Endothelial cell of umbilical vein (primary cell): ENCODE results near the gene CFAP210. TPM values are rescaled to one million over a fixed set of nuclear protein-coding genes. Genes with fewer than 3 reads are reported as not detected.

Source experiments
- BruUV-seq: library from RNA; stranded (reverse); fragments of 400-500 nt; replicated peaks from 2 replicates; lab custom pipeline; 2021; lab: Mats Ljungman, UMichigan
- CTCF ChIA-PET: fragments of 300-600, 350-600 bp; sonication (Branson Sonifier 250); formaldehyde crosslinking; loops from one replicate; lab custom pipeline; 2021; ENCODE audit warnings: antibody characterized with exemption, inconsistent platforms; lab: Charles Lee
- POLR2A ChIA-PET: fragments of 300-600, 350-600 bp; sonication (Branson Sonifier 250); formaldehyde crosslinking; loops from one replicate; lab custom pipeline; 2021; ENCODE audit warnings: antibody characterized with exemption, inconsistent platforms; lab: Charles Lee
- DNase-seq: peaks from one replicate; pipeline ENCODE4 v3.0.0-alpha.2; 2011; ENCODE audit warnings: low read depth, low spot score
- FAIRE-seq: peaks from 2 replicates; lab custom pipeline; 2011; peaks lifted over from hg19 to GRCh38; lab: Jason Lieb, UNC
- H2AFZ ChIP-seq: 2 replicates; pipeline ENCODE4 v1.6.0; 2012; ENCODE audit warnings: low read depth, low read length, control low read depth, inconsistent platforms
- H3K27ac ChIP-seq: 2 replicates; pipeline ENCODE4 v1.5.1; 2011; ENCODE audit warnings: low read depth, mild to moderate bottlenecking, control low read depth, low read length, moderate library complexity; ENCODE audit not compliant: insufficient read depth
- H3K27me3 ChIP-seq, 2 experiments: 2 replicates each; pipeline versions ENCODE4 v1.6.0 to v1.6.1; 2011; ENCODE audit warnings: low read length in 2 of 2, mixed read lengths in 1 of 2; ENCODE audit not compliant: control insufficient read depth in 2 of 2, insufficient read depth in 2 of 2
- H3K36me3 ChIP-seq, 2 experiments: 2 replicates in 1 of 2; 3 replicates in 1 of 2; pipeline ENCODE4 v1.5.1; 2011; ENCODE audit warnings: low read length in 2 of 2, mild to moderate bottlenecking in 1 of 2, moderate library complexity in 1 of 2; ENCODE audit not compliant: control insufficient read depth in 2 of 2, insufficient read depth in 2 of 2; ENCODE audit errors: extremely low read depth in 1 of 2
- H3K4me1 ChIP-seq: 3 replicates; pipeline ENCODE4 v1.5.1; 2011; ENCODE audit warnings: mild to moderate bottlenecking, low read length; ENCODE audit not compliant: control insufficient read depth, insufficient read depth; ENCODE audit errors: extremely low read depth
- H3K4me2 ChIP-seq: 2 replicates; pipeline ENCODE4 v1.6.1; 2011; ENCODE audit warnings: low read length, control low read depth, mixed read lengths; ENCODE audit not compliant: insufficient read depth
- H3K4me3 ChIP-seq, 3 experiments: fragments of 200-600 bp in 1 of 3; sonication (generic), shearing (Covaris generic) in 1 of 3; replicated peaks in 1 of 3; 2 replicates each; pipeline ENCODE4 v1.5.1; 2011 to 2016; ENCODE audit warnings: control low read depth in 3 of 3, low read length in 3 of 3, mild to moderate bottlenecking in 2 of 3, inconsistent platforms in 1 of 3, low read depth in 1 of 3, moderate library complexity in 1 of 3; ENCODE audit not compliant: insufficient read depth in 1 of 3
- H3K79me2 ChIP-seq: 2 replicates; pipeline ENCODE4 v1.6.0; 2012; ENCODE audit warnings: low read length, inconsistent platforms; ENCODE audit not compliant: control insufficient read depth, insufficient read depth
- H3K9ac ChIP-seq: replicated peaks from 2 replicates; pipeline ENCODE3; 2011; ENCODE audit warnings: low read length, control low read depth; ENCODE audit not compliant: insufficient read depth; ENCODE audit errors: extremely low read depth
- H3K9me1 ChIP-seq: replicated peaks from 3 replicates; pipeline ENCODE4 v1.6.0; 2011; ENCODE audit warnings: mild to moderate bottlenecking, low read length; ENCODE audit not compliant: control insufficient read depth, insufficient read depth; ENCODE audit errors: extremely low read depth
- H3K9me3 ChIP-seq: replicated peaks from 2 replicates; pipeline ENCODE4 v1.5.1; 2012; ENCODE audit warnings: low read length, inconsistent platforms; ENCODE audit not compliant: control insufficient read depth, insufficient read depth
- H4K20me1 ChIP-seq: replicated peaks from 2 replicates; pipeline ENCODE3; 2011; ENCODE audit warnings: mild to moderate bottlenecking, low read length; ENCODE audit not compliant: control insufficient read depth, insufficient read depth; ENCODE audit errors: extremely low read depth
- CTCF ChIP-seq, 2 donors: IDR thresholded peaks; 1 replicate in 1 of 2; 2 replicates in 1 of 2; pipeline ENCODE4 v1.5.1; 2011; ENCODE audit warnings: low read length in 2 of 2, mild to moderate bottlenecking in 2 of 2, moderate library complexity in 2 of 2, control low read depth in 1 of 2, inconsistent platforms in 1 of 2, low read depth in 1 of 2; ENCODE audit not compliant: insufficient read depth in 1 of 2; ENCODE audit errors: extremely low read depth in 1 of 2
- EZH2 ChIP-seq: IDR thresholded peaks from 2 replicates; pipeline ENCODE4 v1.6.1; 2012; ENCODE audit warnings: borderline replicate concordance, low read depth, mild to moderate bottlenecking, moderate library complexity, low read length, inconsistent platforms; ENCODE audit not compliant: severe bottlenecking
- GATA2 ChIP-seq: IDR thresholded peaks from 2 replicates; pipeline ENCODE4 v1.7.0; 2011; ENCODE audit warnings: low read depth, mild to moderate bottlenecking, moderate library complexity, mixed read lengths, low read length; ENCODE audit not compliant: insufficient read length, insufficient read depth
- MYC ChIP-seq: IDR thresholded peaks from one replicate; pipeline ENCODE4 v1.6.1; 2011; ENCODE audit warnings: mild to moderate bottlenecking, low read depth, low read length
- POLR2A ChIP-seq: IDR thresholded peaks from 2 replicates; pipeline ENCODE4 v1.6.1; 2012; ENCODE audit warnings: low read depth, mild to moderate bottlenecking, control low read depth, low read length
- dilution Hi-C: fragments of 300-500 bp; cut with MboI; formaldehyde crosslinking; loops from one replicate; pipeline ENCODE4 v1.15.0; 2019; ENCODE audit warnings: low sequenced_read_pairs; ENCODE audit not compliant: extremely low pct_ligation_motif_present
- intact Hi-C: fragments of 100-400 bp; cut with micrococcal nuclease; formaldehyde crosslinking; loops from one replicate; pipeline ENCODE4 v1.10.0; 2022
- polyA plus RNA-seq, 4 experiments: library from polyadenylated mRNA; depleted of rRNA in 3 of 4; stranded (reverse) in 3 of 4; unstranded in 1 of 4; fragments of >200 nt; gene quantifications; 2 replicates each; pipeline versions ENCODE4 v1.2.1 to v1.2.3, GENCODE V29; 2011 to 2012; ENCODE audit warnings: missing spikeins in 1 of 4
- total RNA-seq: library from RNA; stranded (reverse); gene quantifications from 2 replicates; pipeline ENCODE4 v1.2.3, GENCODE V29; 2021

The CFAP210 gene
- total and polyA plus RNA-seq, 2 donors (not counting 3 experiments of a cell fraction or from before 2014, with no cell fraction given), result not detected

- Histone ChIP-seq H3K9me3 (no peaks in the 10 kb centered on the region), H3K27ac (no peak overlapping the region), H3K36me3 (no peaks in the 10 kb centered on the region), H3K27me3 (peaks cover 4 to 8% of the 10 kb centered on the region in 2 experiments), H3K9me1 (no peaks in the 10 kb centered on the region), H3K4me3 (no peak overlapping the region), H3K4me2 (no peak overlapping the region), H3K79me2 (no peaks in the 10 kb centered on the region), H2AFZ (no peak overlapping the region), H3K9ac (no peak overlapping the region), H4K20me1 (no peaks in the 10 kb centered on the region), H3K4me1 (no peaks in the 10 kb centered on the region)
- BruUV-seq, result no TSS peak
- no peak for TF ChIP-seq CTCF (IDR thresholded peaks at IDR 0.05; ENCODE audit: extremely low read depth in 1 of 2, insufficient read depth in 1 of 2, low read depth in 1 of 2, low read length in 2 of 2)
- no peak for TF ChIP-seq MYC
- no peak for TF ChIP-seq POLR2A
- TF ChIP-seq GATA2, result no peak
- no peak for TF ChIP-seq EZH2
- POLR2A ChIA-PET, result no interaction called here
- FAIRE-seq (no peak), DNase-seq (peak; percentile 21)
- CTCF ChIA-PET, result no interaction called here
- dilution Hi-C loops, result no loop called here
- intact Hi-C loops, result loop anchor here (2.0 kb wide), 1 partner anchor 22 kb away; no protein-coding TSS in a partner anchor
These were observed 29.0 kb downstream of the CFAP210 start for GRCh38 chr2:169664978-169665930.
